HL-60 (cell line): ENCODE measurements around the gene PLCB1.
"Not testable (repeated sequence)": the region's sequence is repeated elsewhere in the genome, so short reads cannot be mapped to it uniquely, and the experiment has no call there.

ENCODE experiments used
- DNase-seq, 2 experiments: peaks; one replicate each; pipeline ENCODE4 v3.0.0-alpha.2; 2010 to 2020; ENCODE audit warnings: low read depth in 1 of 2, low spot score in 1 of 2
- H3K27ac ChIP-seq: fragments of 250-450 bp; sonication (Bioruptor Pico); replicated peaks from 2 replicates; pipeline ENCODE4 v1.5.1; 2020; ENCODE audit warnings: mild to moderate bottlenecking, moderate library complexity
- H3K27me3 ChIP-seq: fragments of 250-450 bp; sonication (Bioruptor Pico); 2 replicates; pipeline ENCODE4 v1.5.1; 2021; ENCODE audit warnings: mild to moderate bottlenecking, moderate library complexity; ENCODE audit not compliant: insufficient read depth, poor library complexity, severe bottlenecking
- H3K4me3 ChIP-seq: replicated peaks from 2 replicates; pipeline ENCODE4 v1.5.1; 2011; ENCODE audit warnings: mild to moderate bottlenecking, control low read depth, low read length; ENCODE audit not compliant: insufficient read depth
- CTCF ChIP-seq: IDR thresholded peaks from one replicate; pipeline ENCODE4 v1.5.1; 2011; ENCODE audit warnings: low read length, control low read depth, inconsistent platforms; ENCODE audit not compliant: insufficient read depth
- GABPA ChIP-seq: IDR thresholded peaks from 2 replicates; pipeline ENCODE4 v1.6.1; 2012; ENCODE audit warnings: low read depth
- POLR2AphosphoS5 ChIP-seq: IDR thresholded peaks from 2 replicates; pipeline ENCODE4 v1.6.1; 2012; ENCODE audit warnings: low read depth
- REST ChIP-seq: IDR thresholded peaks from 2 replicates; pipeline ENCODE4 v1.6.1; 2012; ENCODE audit warnings: low read depth; ENCODE audit not compliant: insufficient replicate concordance
- SPI1 ChIP-seq: IDR thresholded peaks from 2 replicates; pipeline ENCODE4 v1.6.1; 2012; ENCODE audit warnings: low read depth, mild to moderate bottlenecking, borderline replicate concordance

The PLCB1 gene

GRCh38 chr20:8640461-8640860 lies 508.4 kb downstream of the PLCB1 start:
- no peak overlapping the region for H3K4me3 ChIP-seq
- no peak for DNase-seq
- TF ChIP-seq SPI1, result no peak
- no peak for TF ChIP-seq REST
- no peak for TF ChIP-seq POLR2AphosphoS5
- no peak for TF ChIP-seq CTCF
- TF ChIP-seq GABPA, result no peak

GRCh38 chr20:8642247-8642646 lies 510.2 kb downstream of the PLCB1 start:
- H3K27ac ChIP-seq, result no peak overlapping the region
- no peak overlapping the region for H3K4me3 ChIP-seq
- no peak for DNase-seq
- H3K27me3 ChIP-seq, result no peaks in the 10 kb centered on the region
- TF ChIP-seq POLR2AphosphoS5, result no peak

More at GRCh38 chr20:8640461-8640860, 508.4 kb downstream of the PLCB1 start:
- Histone ChIP-seq H3K27me3 (no peaks in the 10 kb centered on the region), H3K27ac (no peak overlapping the region)

- not testable (repeated sequence) for H3K4me3 ChIP-seq, H3K27me3 ChIP-seq, H3K27ac ChIP-seq, DNase-seq
These were observed 512.4 kb downstream of the PLCB1 start for GRCh38 chr20:8644468-8644867.

- no peak overlapping the region for H3K27ac ChIP-seq
- no peaks in the 10 kb centered on the region for H3K27me3 ChIP-seq
- DNase-seq, result no peak
- no peak for TF ChIP-seq SPI1
- no peak for TF ChIP-seq GABPA
- TF ChIP-seq CTCF, result no peak
- TF ChIP-seq POLR2AphosphoS5, result no peak
- TF ChIP-seq REST, result no peak
- H3K4me3 ChIP-seq, result no peak overlapping the region
These were observed 513.3 kb downstream of the PLCB1 start for GRCh38 chr20:8645326-8645725.

GRCh38 chr20:8646033-8646441 lies 514.0 kb downstream of the PLCB1 start:
- DNase-seq, result no peak

More at GRCh38 chr20:8646033-8646441, 514.0 kb downstream of the PLCB1 start:
- TF ChIP-seq GABPA (no peak), CTCF (no peak)
- no peaks in the 10 kb centered on the region for H3K27me3 ChIP-seq
- no peak overlapping the region for H3K4me3 ChIP-seq
- H3K27ac ChIP-seq, result no peak overlapping the region
